IMR-90 (cell line): ENCODE results near the gene COL18A1. TPM values are rescaled to one million over a fixed set of nuclear protein-coding genes. Genes with fewer than 3 reads are reported as not detected.

Source experiments
- polyA plus RNA-seq, 3 experiments: library from polyadenylated mRNA; depleted of rRNA; stranded (reverse); fragments of >200 nt; gene quantifications; 2 replicates each; pipeline ENCODE4 v1.2.3, GENCODE V29; 2012; ENCODE audit warnings: low replicate concordance in 1 of 3
- total RNA-seq: library from RNA; depleted of rRNA; stranded (reverse); fragments of >200 nt; gene quantifications from 2 replicates; pipeline ENCODE4 v1.2.3, GENCODE V29; 2012
- TF ChIP-seq, protein P1 (sequence below): conservative IDR thresholded peaks from 2 replicates; pipeline ENCODE4 v1.5.1; 2012; ENCODE audit warnings: mild to moderate bottlenecking, low read depth, low read length, improper control_type of control experiment

Gene COL18A1
- total and polyA plus RNA-seq, 2 of the 4 experiments (the other 2 are of a cell fraction), result 4.3 to 46.7 TPM

DNA sequence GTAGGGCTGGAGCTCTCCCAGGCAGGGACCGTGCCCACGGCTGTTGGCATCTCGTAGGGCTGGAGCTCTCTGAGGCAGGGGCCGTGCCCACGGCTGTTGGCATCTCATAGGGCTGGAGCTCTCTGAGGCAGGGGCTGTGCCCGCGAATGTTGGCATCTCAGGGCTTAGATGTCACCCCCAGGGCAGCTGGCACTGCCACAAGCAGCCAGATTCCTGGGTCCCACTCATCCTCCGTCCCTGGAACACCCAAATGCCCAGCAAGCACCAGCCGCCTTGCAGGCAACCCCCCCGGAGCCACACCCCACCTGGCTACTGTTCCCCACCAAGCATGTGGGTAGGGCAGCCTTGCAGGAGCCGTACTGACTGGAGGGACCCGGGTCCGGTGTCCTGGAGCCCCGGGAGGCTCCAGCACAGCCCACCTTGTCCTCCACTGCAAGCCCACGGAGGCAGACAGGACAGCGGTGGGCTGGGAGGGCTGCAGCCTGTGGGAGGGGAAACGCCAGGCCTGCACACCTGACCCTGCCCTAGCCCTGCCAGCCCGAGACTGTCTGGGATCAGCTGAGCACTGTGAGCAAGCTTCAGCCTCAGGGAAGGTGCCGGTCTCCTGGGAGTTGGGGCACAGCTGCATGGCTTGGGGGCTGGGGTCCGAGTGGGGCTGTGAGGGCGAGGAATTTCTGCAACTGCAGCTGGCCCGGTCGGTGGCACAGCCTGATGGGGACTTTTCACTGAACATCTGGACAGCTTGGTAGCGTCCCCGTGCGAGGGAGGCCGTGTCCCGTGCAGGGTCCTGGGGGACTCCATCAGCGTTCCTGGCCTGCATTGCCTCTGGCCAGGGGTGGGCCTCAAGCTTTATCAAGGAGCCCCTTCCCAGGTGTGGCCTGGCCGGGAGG, 53.6 kb downstream of the COL18A1 start (continued):
- TF ChIP-seq, protein P1, sequence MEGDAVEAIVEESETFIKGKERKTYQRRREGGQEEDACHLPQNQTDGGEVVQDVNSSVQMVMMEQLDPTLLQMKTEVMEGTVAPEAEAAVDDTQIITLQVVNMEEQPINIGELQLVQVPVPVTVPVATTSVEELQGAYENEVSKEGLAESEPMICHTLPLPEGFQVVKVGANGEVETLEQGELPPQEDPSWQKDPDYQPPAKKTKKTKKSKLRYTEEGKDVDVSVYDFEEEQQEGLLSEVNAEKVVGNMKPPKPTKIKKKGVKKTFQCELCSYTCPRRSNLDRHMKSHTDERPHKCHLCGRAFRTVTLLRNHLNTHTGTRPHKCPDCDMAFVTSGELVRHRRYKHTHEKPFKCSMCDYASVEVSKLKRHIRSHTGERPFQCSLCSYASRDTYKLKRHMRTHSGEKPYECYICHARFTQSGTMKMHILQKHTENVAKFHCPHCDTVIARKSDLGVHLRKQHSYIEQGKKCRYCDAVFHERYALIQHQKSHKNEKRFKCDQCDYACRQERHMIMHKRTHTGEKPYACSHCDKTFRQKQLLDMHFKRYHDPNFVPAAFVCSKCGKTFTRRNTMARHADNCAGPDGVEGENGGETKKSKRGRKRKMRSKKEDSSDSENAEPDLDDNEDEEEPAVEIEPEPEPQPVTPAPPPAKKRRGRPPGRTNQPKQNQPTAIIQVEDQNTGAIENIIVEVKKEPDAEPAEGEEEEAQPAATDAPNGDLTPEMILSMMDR, result no peak
